ENCODE data around the gene REX1BD.

The REX1BD gene

GRCh38 chr19:18558202-18558555 lies 30.4 kb upstream of the REX1BD start:
- TF ChIP-seq EZH2phosphoT487 (conservative IDR thresholded peaks at IDR 0.05; ENCODE audit: low read length) (no peak), CTCF (IDR thresholded peaks at IDR 0.05; ENCODE audit: insufficient read depth, low read length, poor library complexity, severe bottlenecking) (no peak)

DNA sequence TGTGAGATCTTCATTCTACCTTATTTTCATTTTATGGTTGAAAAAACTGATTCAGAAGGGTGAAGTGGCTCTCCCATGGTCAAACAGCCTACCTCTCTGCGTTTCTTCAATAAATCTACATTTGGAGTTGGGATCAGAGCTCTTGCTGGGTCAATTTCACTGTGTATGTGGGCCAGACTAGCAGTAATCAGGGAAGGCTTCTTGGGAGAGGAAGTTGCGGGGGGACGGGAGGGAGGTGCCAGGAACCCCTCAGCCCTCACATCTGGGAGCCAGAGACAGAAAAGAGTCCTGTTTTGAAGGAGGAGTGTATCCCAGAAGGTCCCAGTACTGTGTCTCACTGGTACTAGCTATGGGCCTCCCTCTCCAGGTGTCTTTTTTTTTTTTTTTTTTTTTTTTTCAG lies 30.0 kb upstream of the REX1BD start:
- Histone ChIP-seq H3K27me3 (ENCODE audit: low read length) (no peaks in the 10 kb centered on the region), H3K9ac (ENCODE audit: low read length) (peak overlapping the region; percentile 97), H3K27ac (ENCODE audit: low read depth, low read length) (peak overlapping the region; percentile 74), H3K9me3 (ENCODE audit: insufficient read depth, low read length) (no peaks in the 10 kb centered on the region), H4K20me1 (ENCODE audit: low read depth, low read length) (no peaks in the 10 kb centered on the region), H3K36me3 (ENCODE audit: low read length) (no peaks in the 10 kb centered on the region), H3K79me2 (ENCODE audit: insufficient read depth, low read length) (peaks cover 23% of the 10 kb centered on the region), H3K4me3 (ENCODE audit: insufficient read depth, low read length, poor library complexity, severe bottlenecking) (peak overlapping the region; percentile 94), H3K4me2 (ENCODE audit: low read depth, low read length, poor library complexity, severe bottlenecking) (peak overlapping the region; percentile 93), H2AFZ (ENCODE audit: low read depth, low read length, severe bottlenecking) (no peak overlapping the region), H3F3A (ENCODE audit: insufficient read depth) (peaks cover 9% of the 10 kb centered on the region), H3K9me2 (replicated peaks; ENCODE audit: insufficient read depth, low read length) (no peaks in the 10 kb centered on the region)
- TF ChIP-seq CTCF (IDR thresholded peaks at IDR 0.05; ENCODE audit: insufficient read depth, low read length, poor library complexity, severe bottlenecking) = no peak
- no peak for TF ChIP-seq EZH2phosphoT487 (conservative IDR thresholded peaks at IDR 0.05; ENCODE audit: low read length)

More at GRCh38 chr19:18558202-18558555, 30.4 kb upstream of the REX1BD start:
- Histone ChIP-seq H3K9ac (ENCODE audit: low read length) (peak overlapping the region; percentile 97), H2AFZ (ENCODE audit: low read depth, low read length, severe bottlenecking) (no peak overlapping the region), H3K79me2 (ENCODE audit: insufficient read depth, low read length) (peaks cover 23% of the 10 kb centered on the region), H3K27me3 (ENCODE audit: low read length) (no peaks in the 10 kb centered on the region), H3K4me3 (ENCODE audit: insufficient read depth, low read length, poor library complexity, severe bottlenecking) (peak overlapping the region; percentile 94), H3K36me3 (ENCODE audit: low read length) (no peaks in the 10 kb centered on the region), H3K9me2 (replicated peaks; ENCODE audit: insufficient read depth, low read length) (no peaks in the 10 kb centered on the region), H3K27ac (ENCODE audit: low read depth, low read length) (peak overlapping the region; percentile 74), H3K9me3 (ENCODE audit: insufficient read depth, low read length) (no peaks in the 10 kb centered on the region), H3F3A (ENCODE audit: insufficient read depth) (peaks cover 9% of the 10 kb centered on the region), H4K20me1 (ENCODE audit: low read depth, low read length) (no peaks in the 10 kb centered on the region), H3K4me2 (ENCODE audit: low read depth, low read length, poor library complexity, severe bottlenecking) (peak overlapping the region; percentile 93)

GRCh38 chr19:18559685-18560084 lies 28.9 kb upstream of the REX1BD start:
- H3F3A ChIP-seq (ENCODE audit: insufficient read depth) = peaks cover 9% of the 10 kb centered on the region
- H3K79me2 ChIP-seq (ENCODE audit: insufficient read depth, low read length) = peaks cover 23% of the 10 kb centered on the region

More at GRCh38 chr19:18559685-18560084, 28.9 kb upstream of the REX1BD start:
- Histone ChIP-seq H3K27ac (ENCODE audit: low read depth, low read length) (peak overlapping the region; percentile 0; the same call in 1 of the 2 replicates), H2AFZ (ENCODE audit: low read depth, low read length, severe bottlenecking) (no peak overlapping the region), H3K36me3 (ENCODE audit: low read length) (no peaks in the 10 kb centered on the region), H3K9ac (ENCODE audit: low read length) (peak overlapping the region; percentile 97; the same call in 1 of the 2 replicates), H3K27me3 (ENCODE audit: low read length) (no peaks in the 10 kb centered on the region), H4K20me1 (ENCODE audit: low read depth, low read length) (no peaks in the 10 kb centered on the region), H3K9me3 (ENCODE audit: insufficient read depth, low read length) (no peaks in the 10 kb centered on the region), H3K9me2 (replicated peaks; ENCODE audit: insufficient read depth, low read length) (no peaks in the 10 kb centered on the region), H3K4me2 (ENCODE audit: low read depth, low read length, poor library complexity, severe bottlenecking) (peak overlapping the region; percentile 93), H3K4me3 (ENCODE audit: insufficient read depth, low read length, poor library complexity, severe bottlenecking) (no peak overlapping the region)
- TF ChIP-seq EZH2phosphoT487 (conservative IDR thresholded peaks at IDR 0.05; ENCODE audit: low read length) = no peak
- TF ChIP-seq CTCF (IDR thresholded peaks at IDR 0.05; ENCODE audit: insufficient read depth, low read length, poor library complexity, severe bottlenecking) = no peak
